Keratinocyte (primary cell): Measurements from ENCODE around the gene FOXQ1. TPM values are rescaled to one million over a fixed set of nuclear protein-coding genes. Genes with fewer than 3 reads are reported as not detected.
"Not testable (repeated sequence)": the region's sequence is repeated elsewhere in the genome, so short reads cannot be mapped to it uniquely, and the experiment has no call there.

Source experiments
- DNase-seq: peaks from one replicate; pipeline ENCODE4 v3.0.0-alpha.2; 2011; ENCODE audit warnings: low read depth, missing footprints, low spot score
- FAIRE-seq: peaks from 2 replicates; lab custom pipeline; 2011; peaks lifted over from hg19 to GRCh38; lab: Jason Lieb, UNC
- H2AFZ ChIP-seq: 2 replicates; pipeline ENCODE4 v1.6.0; 2012; ENCODE audit warnings: low read length, control low read depth, inconsistent platforms; ENCODE audit not compliant: control insufficient read depth
- H3K27ac ChIP-seq: 2 replicates; pipeline ENCODE4 v1.5.1; 2011; ENCODE audit warnings: low read length; ENCODE audit not compliant: control insufficient read depth, insufficient read depth
- H3K27me3 ChIP-seq: 3 replicates; pipeline ENCODE4 v1.6.0; 2011; ENCODE audit warnings: low read length; ENCODE audit not compliant: control insufficient read depth, insufficient read depth; ENCODE audit errors: extremely low read depth
- H3K36me3 ChIP-seq, 2 experiments: 2 replicates in 1 of 2; 3 replicates in 1 of 2; pipeline ENCODE4 v1.5.1; 2011; ENCODE audit warnings: low read length in 2 of 2, mild to moderate bottlenecking in 1 of 2; ENCODE audit not compliant: control insufficient read depth in 2 of 2, insufficient read depth in 2 of 2; ENCODE audit errors: extremely low read depth in 1 of 2
- H3K4me1 ChIP-seq: 3 replicates; pipeline ENCODE4 v1.5.1; 2011; ENCODE audit warnings: low read length; ENCODE audit not compliant: control insufficient read depth, insufficient read depth; ENCODE audit errors: extremely low read depth
- H3K4me2 ChIP-seq: 3 replicates; pipeline ENCODE4 v1.6.0; 2011; ENCODE audit warnings: low read depth, low read length; ENCODE audit not compliant: control insufficient read depth, insufficient read depth; ENCODE audit errors: extremely low read depth
- H3K4me3 ChIP-seq, 3 experiments: fragments of 200-600 bp in 1 of 3; sonication (generic) in 1 of 3; 2 replicates in 2 of 3; 3 replicates in 1 of 3; pipeline ENCODE4 v1.5.1; 2011 to 2016; ENCODE audit warnings: low read length in 3 of 3, mild to moderate bottlenecking in 3 of 3, control low read depth in 2 of 3, inconsistent platforms in 1 of 3, low read depth in 1 of 3, mixed read lengths in 1 of 3, mixed run types in 1 of 3, moderate library complexity in 1 of 3; ENCODE audit not compliant: control insufficient read depth in 2 of 3, insufficient read depth in 2 of 3; ENCODE audit errors: extremely low read depth in 1 of 3
- H3K79me2 ChIP-seq: 2 replicates; pipeline ENCODE4 v1.6.0; 2012; ENCODE audit warnings: low read length; ENCODE audit not compliant: control insufficient read depth, insufficient read depth
- H3K9ac ChIP-seq: 3 replicates; pipeline ENCODE4 v1.6.0; 2011; ENCODE audit warnings: low read length; ENCODE audit not compliant: control insufficient read depth, insufficient read depth; ENCODE audit errors: extremely low read depth
- H3K9me1 ChIP-seq: 3 replicates; pipeline ENCODE4 v1.6.0; 2011; ENCODE audit warnings: low read length; ENCODE audit not compliant: control insufficient read depth, insufficient read depth; ENCODE audit errors: extremely low read depth
- H3K9me3 ChIP-seq: 2 replicates; pipeline ENCODE4 v1.5.1; 2012; ENCODE audit warnings: low read depth, low read length; ENCODE audit not compliant: control insufficient read depth
- H4K20me1 ChIP-seq: 3 replicates; pipeline ENCODE4 v1.6.0; 2011; ENCODE audit warnings: low read length; ENCODE audit not compliant: control insufficient read depth, insufficient read depth; ENCODE audit errors: extremely low read depth
- CTCF ChIP-seq, 3 experiments: IDR thresholded peaks in 1 of 3; conservative IDR thresholded peaks in 1 of 3; optimal IDR thresholded peaks in 1 of 3; 2 replicates in 2 of 3; 3 replicates in 1 of 3; pipeline versions ENCODE3 to v1.5.1; 2011; ENCODE audit warnings: low read length in 3 of 3, mild to moderate bottlenecking in 3 of 3, moderate library complexity in 2 of 3, control low read depth in 1 of 3, inconsistent platforms in 1 of 3; ENCODE audit not compliant: insufficient read depth in 2 of 3; ENCODE audit errors: extremely low read depth in 1 of 3
- EZH2 ChIP-seq: IDR thresholded peaks from one replicate; pipeline ENCODE4 v1.6.1; 2012; ENCODE audit warnings: inconsistent platforms, mild to moderate bottlenecking, low read length, moderate library complexity
- dilution Hi-C: fragments of 300-500 bp; cut with MboI; formaldehyde crosslinking; loops from one replicate; pipeline ENCODE4 v1.7.0; 2020; ENCODE audit warnings: low sequenced_read_pairs; ENCODE audit not compliant: extremely low pct_ligation_motif_present
- polyA plus RNA-seq, 5 experiments: library from polyadenylated mRNA; depleted of rRNA in 3 of 5; stranded (reverse) in 3 of 5; stranded (forward) in 1 of 5; unstranded in 1 of 5; fragments of >200 nt; gene quantifications; 1 replicate in 1 of 5; 2 replicates in 3 of 5; 3 replicates in 1 of 5; pipeline versions ENCODE4 v1.2.1 to v1.2.3, GENCODE V29; 2011 to 2012; ENCODE audit warnings: missing spikeins in 2 of 5, low read depth in 1 of 5, low replicate concordance in 1 of 5

FOXQ1 gene
- polyA plus RNA-seq, 1 donor (not counting 4 experiments of a cell fraction or from before 2014, with no cell fraction given) = 5.4 TPM

- Histone ChIP-seq H4K20me1 (no peaks in the 10 kb centered on the region), H3K27me3 (no peaks in the 10 kb centered on the region), H2AFZ (no peak overlapping the region), H3K79me2 (no peaks in the 10 kb centered on the region), H3K9ac (no peak overlapping the region), H3K36me3 (no peaks in the 10 kb centered on the region), H3K4me2 (no peak overlapping the region), H3K9me1 (no peaks in the 10 kb centered on the region), H3K27ac (no peak overlapping the region), H3K4me3 (no peak overlapping the region), H3K4me1 (no peaks in the 10 kb centered on the region), H3K9me3 (no peaks in the 10 kb centered on the region)
- dilution Hi-C loops = loop anchor here (25.0 kb wide), 1 partner anchor 589 kb away; no protein-coding TSS in a partner anchor
- FAIRE-seq (no peak), DNase-seq (no peak)
- no peak for TF ChIP-seq EZH2
- no peak for TF ChIP-seq CTCF (optimal IDR thresholded peaks at IDR 0.05 in 1 of 3, IDR thresholded peaks at IDR 0.05 in 1 of 3, conservative IDR thresholded peaks at IDR 0.05 in 1 of 3; ENCODE audit: extremely low read depth in 1 of 3, insufficient read depth in 2 of 3, low read length in 3 of 3)
These were observed 39.6 kb downstream of the FOXQ1 start for GRCh38 chr6:1351381-1352008.

DNA sequence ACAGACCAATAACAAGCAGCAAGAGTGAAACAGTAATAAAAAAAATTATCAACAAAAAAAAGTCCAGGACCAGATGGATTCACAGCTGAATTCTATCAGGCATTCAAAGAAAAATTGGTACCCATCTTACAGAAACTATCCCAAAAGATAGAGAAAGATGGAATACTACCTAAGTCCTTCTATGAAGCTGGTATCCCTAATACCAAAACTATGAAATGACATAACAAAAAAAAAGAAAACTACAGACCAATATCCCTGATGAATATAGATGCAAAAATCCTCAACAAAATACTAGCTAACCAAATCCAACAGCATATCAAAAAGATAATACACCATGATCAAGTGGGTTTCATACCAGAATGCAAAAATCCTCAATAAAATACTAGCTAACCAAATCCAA, 43.2 kb downstream of the FOXQ1 start:
- not testable (repeated sequence) for H3K27ac ChIP-seq, H3K9ac ChIP-seq, FAIRE-seq, H3K4me3 ChIP-seq, H3K36me3 ChIP-seq, H2AFZ ChIP-seq, DNase-seq, H3K4me1 ChIP-seq, H3K79me2 ChIP-seq, H3K9me3 ChIP-seq, H3K9me1 ChIP-seq, H3K4me2 ChIP-seq, H3K27me3 ChIP-seq, H4K20me1 ChIP-seq
- dilution Hi-C loops = loop anchor here (25.0 kb wide), 1 partner anchor 593 kb away; no protein-coding TSS in a partner anchor

DNA sequence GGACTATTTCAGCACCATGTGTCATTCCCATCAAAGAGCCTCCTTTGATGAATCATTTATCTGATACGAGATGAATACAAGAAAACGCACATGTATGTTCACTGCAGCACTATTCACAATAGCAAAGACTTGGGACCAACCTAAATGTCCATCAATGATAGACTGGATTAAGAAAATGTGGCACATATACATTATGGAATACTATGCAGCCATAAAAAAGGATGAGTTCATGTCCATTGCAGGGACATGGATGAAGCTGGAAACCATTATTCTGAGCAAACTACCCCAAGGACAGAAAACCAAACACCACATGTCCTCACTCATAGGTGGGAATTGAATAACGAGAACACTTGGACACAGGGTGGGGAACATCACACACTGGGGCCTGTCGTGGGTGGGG, 49.8 kb downstream of the FOXQ1 start:
- not testable (repeated sequence) for H4K20me1 ChIP-seq, DNase-seq, H3K27me3 ChIP-seq, H3K4me3 ChIP-seq, H3K9me1 ChIP-seq, H3K4me2 ChIP-seq, H3K79me2 ChIP-seq, FAIRE-seq, H2AFZ ChIP-seq, H3K9me3 ChIP-seq, H3K9ac ChIP-seq, H3K36me3 ChIP-seq, H3K4me1 ChIP-seq, H3K27ac ChIP-seq
- dilution Hi-C loops = loop anchor here (25.0 kb wide), 1 partner anchor 599 kb away; no protein-coding TSS in a partner anchor
